GM21423 (cell line): Measurements from ENCODE around the gene TMBIM4.
"Not testable (repeated sequence)": the region's sequence is repeated elsewhere in the genome, so short reads cannot be mapped to it uniquely, and the experiment has no call there.

Source experiments
- ATAC-seq: cut with Tn5 transposase; IDR thresholded peaks from one replicate; pipeline ENCODE4 v1.9.1; 2021; ENCODE audit warnings: mild to moderate bottlenecking, moderate library complexity; ENCODE audit not compliant: unreplicated experiment

TMBIM4 gene

GRCh38 chr12:66187036-66187435 is 17.2 kb upstream of the TMBIM4 start:
- no peak for ATAC-seq

DNA sequence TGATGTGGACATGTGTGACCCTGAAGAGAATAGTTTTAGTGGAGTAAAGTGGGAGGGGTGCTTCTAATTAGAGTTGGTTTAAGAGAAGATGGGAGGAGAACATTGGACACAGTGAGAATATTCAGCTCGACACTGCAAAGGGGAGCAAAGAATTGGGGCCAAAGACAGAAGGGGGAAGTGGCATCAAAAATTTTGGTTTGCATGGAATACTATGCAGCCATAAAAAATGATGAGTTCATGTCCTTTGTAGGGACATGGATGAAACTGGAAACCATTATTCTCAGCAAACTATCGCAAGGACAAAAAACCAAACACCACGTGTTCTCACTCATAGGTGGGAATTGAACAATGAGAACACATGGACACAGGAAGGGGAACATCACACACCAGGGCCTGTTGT is 15.0 kb upstream of the TMBIM4 start:
- not testable (repeated sequence) for ATAC-seq

- ATAC-seq = no peak
Measured at GRCh38 chr12:66182956-66183355, 13.2 kb upstream of the TMBIM4 start.

GRCh38 chr12:66176105-66176900 is 6.5 kb upstream of the TMBIM4 start:
- no peak for ATAC-seq

DNA sequence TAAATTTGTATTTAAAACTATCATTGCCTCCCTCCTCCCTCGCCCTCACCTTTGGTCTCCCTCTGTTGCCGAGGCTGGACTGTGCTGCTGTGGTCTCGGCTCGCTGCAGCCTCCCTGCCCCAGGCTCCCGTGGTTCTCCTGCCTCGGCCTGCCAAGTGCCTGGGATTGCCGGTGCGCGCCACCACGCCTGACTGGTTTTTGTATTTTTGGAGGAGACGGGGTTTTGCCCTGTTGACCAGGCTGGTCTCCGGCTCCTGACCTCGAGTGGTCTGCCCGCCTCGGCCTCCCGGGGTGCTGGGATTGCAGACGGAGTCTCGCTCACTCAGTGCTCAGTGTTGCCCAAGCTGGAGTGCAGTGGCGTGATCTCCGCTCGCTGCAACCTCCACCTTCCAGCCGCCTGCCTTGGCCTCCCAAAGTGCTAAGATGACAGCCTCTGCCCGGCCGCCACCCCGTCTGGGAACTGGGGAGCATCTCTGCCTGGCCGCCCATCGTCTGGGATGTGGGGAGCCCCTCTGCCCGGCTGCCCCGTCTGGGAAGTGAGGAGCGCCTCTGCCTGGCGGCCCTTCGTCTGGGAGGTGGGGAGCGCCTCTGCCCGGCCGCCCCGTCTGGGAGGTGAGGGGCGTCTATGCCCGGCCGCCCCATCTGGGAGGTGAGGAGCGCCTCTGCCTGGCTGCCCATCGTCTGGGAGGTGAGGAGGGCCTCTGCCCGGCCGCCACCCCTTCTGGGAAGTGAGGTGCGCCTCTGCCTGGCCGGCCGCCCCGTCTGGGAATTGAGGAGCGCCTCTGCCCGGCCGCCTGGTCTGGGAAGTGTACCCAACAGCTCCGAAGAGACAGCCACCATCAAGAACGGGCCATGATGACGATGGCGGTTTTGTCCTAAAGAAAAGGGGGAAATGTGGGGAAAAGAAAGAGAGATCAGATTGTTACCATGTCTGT is 4.9 kb upstream of the TMBIM4 start:
- not testable (repeated sequence) for ATAC-seq

DNA sequence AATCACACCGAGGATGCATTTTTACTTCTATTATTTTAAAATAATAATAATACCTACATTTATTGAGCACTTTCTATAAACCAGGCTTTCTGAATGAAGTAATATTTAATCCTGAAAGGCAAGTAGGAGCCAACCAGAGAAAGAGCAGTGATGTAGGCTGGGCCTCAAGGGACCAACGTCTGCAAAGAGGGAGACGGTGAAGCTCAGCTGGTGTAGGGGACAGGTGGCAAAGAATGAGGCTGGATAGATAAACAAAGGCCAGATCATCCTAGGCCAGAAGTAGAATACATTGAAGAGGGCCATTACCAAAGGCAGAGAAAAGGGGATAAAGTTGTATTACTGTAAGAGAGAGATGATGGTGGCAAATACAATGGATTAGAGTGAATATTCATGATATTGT is 810 bp upstream of the TMBIM4 start:
- ATAC-seq = no peak

- ATAC-seq = no peak
Measured at GRCh38 chr12:66168410-66168809, 1.4 kb downstream of the TMBIM4 start.

GRCh38 chr12:66166561-66166960 is 3.2 kb downstream of the TMBIM4 start:
- no peak for ATAC-seq

DNA sequence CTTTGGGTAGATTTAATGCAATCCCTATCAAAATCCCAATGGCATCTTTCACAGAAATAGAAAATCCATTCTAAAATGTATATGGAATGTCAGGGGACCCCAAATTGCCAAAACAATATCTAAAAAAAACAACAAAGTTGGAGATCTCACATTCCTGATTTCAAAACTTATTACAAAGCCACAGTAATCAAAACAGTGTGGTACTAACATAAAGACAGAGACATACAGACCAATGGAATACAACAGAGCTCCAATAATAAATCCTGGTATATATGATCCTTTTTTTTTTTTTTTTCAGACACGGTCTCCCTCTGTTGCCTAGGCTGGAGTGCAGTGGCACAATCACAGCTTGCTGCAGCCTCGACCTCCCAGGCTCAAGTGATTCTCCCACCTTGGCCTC is 4.7 kb downstream of the TMBIM4 start:
- no peak for ATAC-seq

DNA sequence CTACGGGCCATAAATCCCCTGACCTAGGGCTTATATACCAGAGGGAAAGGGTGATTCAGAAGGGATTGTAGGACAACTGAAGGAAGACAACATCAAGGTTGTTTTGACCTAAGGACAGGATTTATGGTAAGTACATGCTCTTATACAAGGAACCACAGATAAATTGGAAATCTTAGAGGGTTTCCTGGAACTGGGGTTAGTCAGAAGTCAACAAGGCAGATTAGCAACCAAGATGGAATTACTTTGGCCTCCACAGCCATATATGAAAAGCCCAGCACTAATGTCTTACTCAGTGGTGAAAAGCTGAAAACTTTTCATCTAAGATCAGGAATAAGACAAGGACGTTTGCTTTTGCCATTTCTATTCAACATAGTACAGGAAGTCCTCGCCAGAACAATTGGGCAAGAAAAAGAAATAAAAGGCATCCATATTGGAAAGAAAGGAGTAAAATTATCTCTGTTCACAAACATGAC is 5.4 kb downstream of the TMBIM4 start:
- no peak for ATAC-seq

- ATAC-seq = no peak
Measured at GRCh38 chr12:66163289-66163688, 6.5 kb downstream of the TMBIM4 start.

DNA sequence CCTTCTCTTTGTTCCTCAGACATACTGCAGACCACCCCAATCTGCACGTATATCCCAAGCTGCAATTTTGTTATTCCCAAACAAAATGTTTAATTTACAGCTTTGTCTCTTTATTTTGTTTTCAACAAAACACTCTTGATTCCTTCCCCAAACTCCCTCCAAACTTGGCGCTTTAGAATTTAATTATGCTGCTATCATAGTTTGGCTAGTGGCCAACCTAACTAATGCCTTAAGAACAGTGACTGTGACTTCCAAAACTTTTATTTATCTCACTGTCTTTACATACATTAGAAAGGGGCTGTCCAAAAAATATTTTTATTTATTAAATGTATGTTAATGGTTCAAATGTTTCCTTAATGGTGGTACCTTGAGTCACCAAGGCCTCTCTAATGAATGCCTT is 7.1 kb downstream of the TMBIM4 start:
- no peak for ATAC-seq

DNA sequence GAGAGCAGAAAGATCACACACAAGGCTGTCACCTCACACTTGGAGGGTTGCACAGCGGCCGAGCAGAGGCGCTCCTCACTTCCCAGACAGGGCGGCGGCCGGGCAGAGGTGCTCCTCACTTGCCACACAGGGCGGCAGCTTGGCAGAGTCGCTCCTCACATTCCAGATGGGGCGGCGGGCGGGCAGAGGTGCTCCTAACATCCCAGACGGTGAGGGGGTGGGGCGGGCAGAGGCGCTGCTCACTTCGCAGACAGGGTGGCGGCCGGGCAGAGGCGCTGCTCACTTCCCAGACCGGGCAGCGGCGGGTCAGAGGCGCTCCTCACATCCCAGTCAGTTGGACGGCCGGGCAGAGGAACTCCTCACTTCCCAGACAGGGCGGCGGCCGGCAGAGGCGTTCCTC is 9.1 kb downstream of the TMBIM4 start:
- ATAC-seq = no peak

- no peak for ATAC-seq
Measured at GRCh38 chr12:66159123-66159522, 10.7 kb downstream of the TMBIM4 start.

DNA sequence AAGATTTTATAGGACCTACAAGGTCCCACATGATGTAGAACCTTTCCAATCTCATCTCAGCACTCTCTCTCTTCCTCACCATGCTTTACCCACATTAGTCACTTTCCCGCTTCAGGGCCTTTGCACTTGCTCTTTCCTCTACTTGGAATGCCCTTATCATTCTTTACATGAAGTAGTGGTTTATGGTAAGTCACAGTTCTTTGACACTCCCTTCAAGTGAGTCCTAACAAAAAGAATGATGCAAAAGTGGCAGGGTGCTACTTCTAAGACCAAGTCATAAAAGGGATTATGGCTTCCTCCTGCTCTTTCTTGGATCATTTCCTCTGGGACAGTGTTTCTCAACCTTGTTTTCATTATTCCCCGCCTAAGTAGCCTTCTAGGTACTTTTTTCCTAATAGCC is 13.1 kb downstream of the TMBIM4 start:
- no peak for ATAC-seq

DNA sequence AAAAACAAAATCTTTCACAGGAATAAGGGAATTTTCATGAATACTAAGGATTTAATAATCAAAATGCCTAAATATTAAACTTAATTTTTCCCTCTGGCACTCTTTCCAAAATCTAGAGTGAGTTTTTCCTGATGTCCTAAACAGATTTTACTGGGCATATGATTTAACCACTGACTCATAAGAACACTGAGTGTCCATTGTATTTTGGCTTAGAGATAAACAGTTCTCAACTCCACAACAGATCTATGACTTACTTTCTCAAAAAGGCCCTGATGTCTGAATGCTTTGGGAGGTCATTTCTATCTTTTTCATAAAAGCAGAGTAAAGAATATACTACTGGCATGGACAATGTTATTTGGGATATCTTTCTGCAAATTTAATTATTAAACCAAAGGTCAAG is 15.0 kb downstream of the TMBIM4 start:
- ATAC-seq = no peak

- ATAC-seq = no peak
Measured at GRCh38 chr12:66152732-66153131, 17.1 kb downstream of the TMBIM4 start.

DNA sequence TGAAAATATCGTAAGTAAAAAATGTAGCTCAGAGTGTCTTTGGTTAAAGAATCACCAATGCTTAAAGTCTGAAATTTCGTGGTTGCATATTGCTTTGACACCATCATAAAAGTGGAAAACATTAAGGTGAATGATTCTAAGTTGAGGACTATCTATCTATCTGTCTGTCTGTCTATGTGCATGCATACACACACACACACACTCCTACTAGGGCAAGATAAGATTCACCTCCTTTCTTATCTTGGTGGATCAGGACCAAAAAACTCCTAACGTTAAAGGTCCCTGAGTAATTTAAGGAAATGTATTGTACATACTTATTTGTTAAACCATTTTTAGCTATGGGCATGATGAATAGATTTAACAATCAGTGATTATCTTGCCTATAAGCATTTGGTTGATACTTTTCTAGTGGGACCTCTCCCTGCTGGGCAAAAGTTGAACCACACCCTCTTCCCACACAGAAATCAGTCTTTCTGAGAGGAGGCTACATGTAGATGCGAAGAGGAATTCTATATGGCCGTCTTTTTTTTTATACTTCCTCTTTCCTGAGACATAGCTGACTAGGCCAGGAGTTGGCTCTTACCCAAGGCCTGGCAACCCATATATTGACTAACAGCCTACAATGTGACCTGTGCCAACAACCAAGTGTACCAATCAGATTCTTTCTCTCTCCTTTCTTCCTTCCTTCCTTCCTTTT is 19.9 kb downstream of the TMBIM4 start:
- ATAC-seq = no peak

DNA sequence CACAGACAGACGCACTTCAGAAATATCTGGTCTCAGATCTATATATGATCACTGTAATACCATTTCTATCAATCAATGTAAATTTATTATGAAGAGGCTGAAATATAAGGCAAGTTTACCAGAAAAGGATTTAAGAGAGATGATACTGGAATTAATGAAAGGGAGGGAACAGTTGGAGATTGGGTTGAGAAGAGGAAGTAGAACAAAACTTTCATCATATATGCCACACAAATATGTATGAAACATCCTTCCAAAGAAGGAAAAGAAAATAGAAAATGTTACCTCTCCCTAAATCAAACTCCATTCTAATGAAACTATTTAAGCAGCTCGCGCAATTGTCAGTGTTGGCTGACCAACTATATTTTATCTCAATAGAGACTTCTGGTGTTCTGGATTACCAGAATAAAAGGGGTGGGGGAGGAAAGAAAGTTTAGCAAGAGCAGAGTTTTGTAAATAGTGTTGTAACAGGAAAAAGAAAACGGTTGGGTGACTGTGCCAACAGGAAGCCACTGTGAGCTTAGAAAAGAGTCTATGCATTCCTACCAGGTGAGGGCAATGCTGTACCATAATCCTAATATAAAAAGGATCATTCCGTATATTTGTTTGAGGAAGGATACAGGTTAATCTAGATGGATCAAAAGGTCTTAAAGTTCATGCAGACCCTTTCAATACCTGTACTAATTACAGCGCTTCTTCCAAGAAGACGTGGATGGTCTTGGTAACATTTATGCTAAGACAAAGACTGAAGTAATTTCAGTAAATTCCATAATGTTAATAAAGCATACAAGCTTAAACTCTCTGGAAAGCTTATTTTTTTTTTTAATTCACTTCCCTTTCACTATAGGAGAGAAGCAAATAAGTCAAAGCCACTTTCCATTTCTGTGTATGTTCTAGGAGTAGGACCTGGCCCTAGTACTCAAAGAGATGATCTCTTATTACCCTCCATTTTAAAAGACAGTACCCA is 24.7 kb downstream of the TMBIM4 start:
- ATAC-seq = peak; percentile 73

GRCh38 chr12:66143868-66144267 is 25.9 kb downstream of the TMBIM4 start:
- ATAC-seq = no peak
